ENCODE data around the gene DLGAP1. TPM values are rescaled to one million over a fixed set of nuclear protein-coding genes. Genes with fewer than 3 reads are reported as not detected.

Gene DLGAP1
- total and polyA plus RNA-seq, 2 of the 13 experiments (the other 11 are each of a cell fraction or from before 2014, with no cell fraction given), result 0.01 TPM; not detected in 1

DNA sequence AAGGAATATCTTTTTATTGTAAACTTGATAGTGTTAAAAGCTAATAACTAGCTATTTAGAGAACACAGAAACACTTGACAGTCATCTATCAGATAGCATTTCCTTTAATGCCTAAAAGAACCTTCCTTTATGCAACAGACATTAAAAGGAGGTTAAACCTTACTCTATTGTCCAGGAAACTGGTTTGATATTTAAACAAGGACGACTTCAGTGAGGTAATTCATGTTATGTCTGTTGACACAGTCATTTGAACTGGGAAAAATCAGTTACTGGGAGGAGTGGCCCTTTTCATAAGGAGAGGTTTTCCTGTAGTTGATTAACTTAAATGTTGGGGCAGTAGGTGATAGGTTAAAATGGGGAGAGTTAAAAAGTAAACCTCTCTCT, 998.4 kb downstream of the DLGAP1 start (continued):
- TF ChIP-seq, protein P1, sequence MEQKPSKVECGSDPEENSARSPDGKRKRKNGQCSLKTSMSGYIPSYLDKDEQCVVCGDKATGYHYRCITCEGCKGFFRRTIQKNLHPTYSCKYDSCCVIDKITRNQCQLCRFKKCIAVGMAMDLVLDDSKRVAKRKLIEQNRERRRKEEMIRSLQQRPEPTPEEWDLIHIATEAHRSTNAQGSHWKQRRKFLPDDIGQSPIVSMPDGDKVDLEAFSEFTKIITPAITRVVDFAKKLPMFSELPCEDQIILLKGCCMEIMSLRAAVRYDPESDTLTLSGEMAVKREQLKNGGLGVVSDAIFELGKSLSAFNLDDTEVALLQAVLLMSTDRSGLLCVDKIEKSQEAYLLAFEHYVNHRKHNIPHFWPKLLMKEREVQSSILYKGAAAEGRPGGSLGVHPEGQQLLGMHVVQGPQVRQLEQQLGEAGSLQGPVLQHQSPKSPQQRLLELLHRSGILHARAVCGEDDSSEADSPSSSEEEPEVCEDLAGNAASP (CRISPR knock-in tag; IDR thresholded peaks at IDR 0.05; ENCODE audit: borderline replicate concordance), result peak; percentile 80; the same call in 1 of the 2 replicates
- TF ChIP-seq, protein P2, sequence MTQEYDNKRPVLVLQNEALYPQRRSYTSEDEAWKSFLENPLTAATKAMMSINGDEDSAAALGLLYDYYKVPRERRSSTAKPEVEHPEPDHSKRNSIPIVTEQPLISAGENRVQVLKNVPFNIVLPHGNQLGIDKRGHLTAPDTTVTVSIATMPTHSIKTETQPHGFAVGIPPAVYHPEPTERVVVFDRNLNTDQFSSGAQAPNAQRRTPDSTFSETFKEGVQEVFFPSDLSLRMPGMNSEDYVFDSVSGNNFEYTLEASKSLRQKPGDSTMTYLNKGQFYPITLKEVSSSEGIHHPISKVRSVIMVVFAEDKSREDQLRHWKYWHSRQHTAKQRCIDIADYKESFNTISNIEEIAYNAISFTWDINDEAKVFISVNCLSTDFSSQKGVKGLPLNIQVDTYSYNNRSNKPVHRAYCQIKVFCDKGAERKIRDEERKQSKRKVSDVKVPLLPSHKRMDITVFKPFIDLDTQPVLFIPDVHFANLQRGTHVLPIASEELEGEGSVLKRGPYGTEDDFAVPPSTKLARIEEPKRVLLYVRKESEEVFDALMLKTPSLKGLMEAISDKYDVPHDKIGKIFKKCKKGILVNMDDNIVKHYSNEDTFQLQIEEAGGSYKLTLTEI (CRISPR knock-in tag; conservative IDR thresholded peaks at IDR 0.05), result no peak
- TF ChIP-seq, protein P3, sequence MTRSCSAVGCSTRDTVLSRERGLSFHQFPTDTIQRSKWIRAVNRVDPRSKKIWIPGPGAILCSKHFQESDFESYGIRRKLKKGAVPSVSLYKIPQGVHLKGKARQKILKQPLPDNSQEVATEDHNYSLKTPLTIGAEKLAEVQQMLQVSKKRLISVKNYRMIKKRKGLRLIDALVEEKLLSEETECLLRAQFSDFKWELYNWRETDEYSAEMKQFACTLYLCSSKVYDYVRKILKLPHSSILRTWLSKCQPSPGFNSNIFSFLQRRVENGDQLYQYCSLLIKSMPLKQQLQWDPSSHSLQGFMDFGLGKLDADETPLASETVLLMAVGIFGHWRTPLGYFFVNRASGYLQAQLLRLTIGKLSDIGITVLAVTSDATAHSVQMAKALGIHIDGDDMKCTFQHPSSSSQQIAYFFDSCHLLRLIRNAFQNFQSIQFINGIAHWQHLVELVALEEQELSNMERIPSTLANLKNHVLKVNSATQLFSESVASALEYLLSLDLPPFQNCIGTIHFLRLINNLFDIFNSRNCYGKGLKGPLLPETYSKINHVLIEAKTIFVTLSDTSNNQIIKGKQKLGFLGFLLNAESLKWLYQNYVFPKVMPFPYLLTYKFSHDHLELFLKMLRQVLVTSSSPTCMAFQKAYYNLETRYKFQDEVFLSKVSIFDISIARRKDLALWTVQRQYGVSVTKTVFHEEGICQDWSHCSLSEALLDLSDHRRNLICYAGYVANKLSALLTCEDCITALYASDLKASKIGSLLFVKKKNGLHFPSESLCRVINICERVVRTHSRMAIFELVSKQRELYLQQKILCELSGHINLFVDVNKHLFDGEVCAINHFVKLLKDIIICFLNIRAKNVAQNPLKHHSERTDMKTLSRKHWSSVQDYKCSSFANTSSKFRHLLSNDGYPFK (CRISPR knock-in tag; IDR thresholded peaks at IDR 0.05; ENCODE audit: borderline replicate concordance), result no peak
- TF ChIP-seq HHEX (CRISPR knock-in tag; IDR thresholded peaks at IDR 0.05) (peak; percentile 71), ZNF788 (CRISPR knock-in tag; IDR thresholded peaks at IDR 0.05; ENCODE audit: borderline replicate concordance) (no peak), EP300 (IDR thresholded peaks at IDR 0.05; ENCODE audit: low read depth in 2 of 2, low read length in 2 of 2) (peak in 1 of 2 experiments; percentile 93; a peak in 2 of 4 replicates), EP300 (CRISPR knock-in tag; IDR thresholded peaks at IDR 0.05; ENCODE audit: borderline replicate concordance) (peak; percentile 52; the same call in 1 of the 2 replicates), ZNF878 (CRISPR knock-in tag; IDR thresholded peaks at IDR 0.05) (no peak), ZNF616 (CRISPR knock-in tag; IDR thresholded peaks at IDR 0.05; ENCODE audit: low read depth) (no peak), ZNF563 (CRISPR knock-in tag; IDR thresholded peaks at IDR 0.05) (no peak), PPARG (CRISPR knock-in tag; conservative IDR thresholded peaks at IDR 0.05) (peak; percentile 100), ISL2 (CRISPR knock-in tag; IDR thresholded peaks at IDR 0.05) (peak; percentile 83), GLI4 (CRISPR knock-in tag; IDR thresholded peaks at IDR 0.05; ENCODE audit: borderline replicate concordance) (no peak), EHMT2 (IDR thresholded peaks at IDR 0.05; ENCODE audit: borderline replicate concordance, low read depth, low read length) (no peak), ZNF652 (CRISPR knock-in tag; IDR thresholded peaks at IDR 0.05; ENCODE audit: borderline replicate concordance, low read depth) (peak; percentile 42; the same call in 1 of the 2 replicates), SALL2 (CRISPR knock-in tag; IDR thresholded peaks at IDR 0.05) (no peak), HMG20A (CRISPR knock-in tag; IDR thresholded peaks at IDR 0.05; ENCODE audit: borderline replicate concordance) (peak; percentile 89), ZZZ3 (CRISPR knock-in tag; IDR thresholded peaks at IDR 0.05; ENCODE audit: borderline replicate concordance) (no peak), MBD4 (IDR thresholded peaks at IDR 0.05; ENCODE audit: borderline replicate concordance, low read length) (peak; percentile 73; the same call in 1 of the 2 replicates), MED1 (CRISPR knock-in tag; IDR thresholded peaks at IDR 0.05) (peak; percentile 81), FOXK1 (CRISPR knock-in tag; IDR thresholded peaks at IDR 0.05; ENCODE audit: borderline replicate concordance, low read depth) (peak; percentile 72)
- TF ChIP-seq, protein P4, sequence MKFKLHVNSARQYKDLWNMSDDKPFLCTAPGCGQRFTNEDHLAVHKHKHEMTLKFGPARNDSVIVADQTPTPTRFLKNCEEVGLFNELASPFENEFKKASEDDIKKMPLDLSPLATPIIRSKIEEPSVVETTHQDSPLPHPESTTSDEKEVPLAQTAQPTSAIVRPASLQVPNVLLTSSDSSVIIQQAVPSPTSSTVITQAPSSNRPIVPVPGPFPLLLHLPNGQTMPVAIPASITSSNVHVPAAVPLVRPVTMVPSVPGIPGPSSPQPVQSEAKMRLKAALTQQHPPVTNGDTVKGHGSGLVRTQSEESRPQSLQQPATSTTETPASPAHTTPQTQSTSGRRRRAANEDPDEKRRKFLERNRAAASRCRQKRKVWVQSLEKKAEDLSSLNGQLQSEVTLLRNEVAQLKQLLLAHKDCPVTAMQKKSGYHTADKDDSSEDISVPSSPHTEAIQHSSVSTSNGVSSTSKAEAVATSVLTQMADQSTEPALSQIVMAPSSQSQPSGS (CRISPR knock-in tag; IDR thresholded peaks at IDR 0.05), result peak; percentile 88
- TF ChIP-seq, protein P5, sequence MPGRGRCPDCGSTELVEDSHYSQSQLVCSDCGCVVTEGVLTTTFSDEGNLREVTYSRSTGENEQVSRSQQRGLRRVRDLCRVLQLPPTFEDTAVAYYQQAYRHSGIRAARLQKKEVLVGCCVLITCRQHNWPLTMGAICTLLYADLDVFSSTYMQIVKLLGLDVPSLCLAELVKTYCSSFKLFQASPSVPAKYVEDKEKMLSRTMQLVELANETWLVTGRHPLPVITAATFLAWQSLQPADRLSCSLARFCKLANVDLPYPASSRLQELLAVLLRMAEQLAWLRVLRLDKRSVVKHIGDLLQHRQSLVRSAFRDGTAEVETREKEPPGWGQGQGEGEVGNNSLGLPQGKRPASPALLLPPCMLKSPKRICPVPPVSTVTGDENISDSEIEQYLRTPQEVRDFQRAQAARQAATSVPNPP (CRISPR knock-in tag; IDR thresholded peaks at IDR 0.05), result peak; percentile 34; the same call in 1 of the 2 replicates

All from HepG2 (cell line).